Measurements from ENCODE around the gene GRIA4.

DNA sequence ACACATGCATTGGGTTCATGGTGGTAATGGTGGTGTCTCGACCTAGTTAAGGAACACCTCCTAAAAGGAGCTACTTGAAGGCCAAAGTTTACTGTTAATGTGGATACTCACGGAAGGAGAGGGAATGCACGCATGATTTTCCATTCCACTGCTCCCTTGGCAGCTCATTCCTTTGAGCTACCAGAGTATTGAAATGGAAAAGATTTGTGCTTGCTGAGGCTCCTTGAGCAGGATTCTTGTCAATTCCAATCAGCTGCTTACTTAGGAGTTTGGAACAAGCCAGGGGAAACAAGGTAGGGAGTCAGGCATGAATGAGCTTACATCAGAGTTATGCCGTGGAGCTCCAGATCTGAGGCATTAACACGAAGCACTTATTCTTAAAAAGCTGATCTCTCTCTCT is 108.8 kb downstream of the GRIA4 start:
- TF ChIP-seq EZH2phosphoT487 (IDR thresholded peaks at IDR 0.05; ENCODE audit: low read depth, severe bottlenecking, unreplicated experiment) (no peak), EZH2 (IDR thresholded peaks at IDR 0.05; ENCODE audit: borderline replicate concordance) (no peak)
- TF ChIP-seq, protein P1, sequence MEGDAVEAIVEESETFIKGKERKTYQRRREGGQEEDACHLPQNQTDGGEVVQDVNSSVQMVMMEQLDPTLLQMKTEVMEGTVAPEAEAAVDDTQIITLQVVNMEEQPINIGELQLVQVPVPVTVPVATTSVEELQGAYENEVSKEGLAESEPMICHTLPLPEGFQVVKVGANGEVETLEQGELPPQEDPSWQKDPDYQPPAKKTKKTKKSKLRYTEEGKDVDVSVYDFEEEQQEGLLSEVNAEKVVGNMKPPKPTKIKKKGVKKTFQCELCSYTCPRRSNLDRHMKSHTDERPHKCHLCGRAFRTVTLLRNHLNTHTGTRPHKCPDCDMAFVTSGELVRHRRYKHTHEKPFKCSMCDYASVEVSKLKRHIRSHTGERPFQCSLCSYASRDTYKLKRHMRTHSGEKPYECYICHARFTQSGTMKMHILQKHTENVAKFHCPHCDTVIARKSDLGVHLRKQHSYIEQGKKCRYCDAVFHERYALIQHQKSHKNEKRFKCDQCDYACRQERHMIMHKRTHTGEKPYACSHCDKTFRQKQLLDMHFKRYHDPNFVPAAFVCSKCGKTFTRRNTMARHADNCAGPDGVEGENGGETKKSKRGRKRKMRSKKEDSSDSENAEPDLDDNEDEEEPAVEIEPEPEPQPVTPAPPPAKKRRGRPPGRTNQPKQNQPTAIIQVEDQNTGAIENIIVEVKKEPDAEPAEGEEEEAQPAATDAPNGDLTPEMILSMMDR (IDR thresholded peaks at IDR 0.05; ENCODE audit: poor library complexity): no peak
